SK-N-MC (cell line): Measurements from ENCODE around the gene NELFB.

Experiments used
- DNase-seq: peaks from one replicate; pipeline ENCODE4 v3.0.0-alpha.2; 2011; ENCODE audit warnings: low read depth, low spot score
- H3K27ac ChIP-seq: fragments of 200-600 bp; sonication (generic); 2 replicates; pipeline ENCODE4 v1.5.1; 2016; ENCODE audit warnings: mixed run types
- H3K36me3 ChIP-seq: fragments of 200-600 bp; sonication (generic); 2 replicates; pipeline ENCODE4 v1.6.1; 2017; ENCODE audit warnings: antibody characterized with exemption, low read length, mixed read lengths; ENCODE audit not compliant: insufficient read depth
- H3K4me3 ChIP-seq: fragments of 200-600 bp; sonication (generic); 2 replicates; pipeline ENCODE4 v1.5.1; 2016
- H3K9ac ChIP-seq: fragments of 200-600 bp; sonication (generic); 2 replicates; pipeline ENCODE4 v1.8.0; 2017; ENCODE audit warnings: mixed run types, mixed read lengths; ENCODE audit not compliant: insufficient read length
- H3K9me3 ChIP-seq: fragments of 200-600 bp; sonication (generic); 2 replicates; pipeline ENCODE4 v1.6.1; 2017; ENCODE audit warnings: low read depth, mild to moderate bottlenecking, antibody characterized with exemption, low read length, moderate library complexity, mixed read lengths
- EZH2 ChIP-seq: fragments of 200-600 bp; sonication (generic); IDR thresholded peaks from one replicate; pipeline ENCODE4 v1.6.1; 2017; ENCODE audit warnings: antibody characterized with exemption
- FOXP2 ChIP-seq: optimal IDR thresholded peaks from 2 replicates; pipeline ENCODE3; 2011; ENCODE audit warnings: mild to moderate bottlenecking, moderate library complexity; ENCODE audit not compliant: insufficient read depth; ENCODE audit errors: extremely low read length, control extremely low read depth
- POLR2AphosphoS5 ChIP-seq: IDR thresholded peaks from 2 replicates; pipeline ENCODE4 v1.6.1; 2012; ENCODE audit warnings: mild to moderate bottlenecking, low read depth, low read length, borderline replicate concordance

NELFB gene

GRCh38 chr9:137300567-137301080, 45.5 kb downstream of the NELFB start:
- Histone ChIP-seq H3K9ac (peak overlapping the region; percentile 73), H3K27ac (peak overlapping the region; percentile 73), H3K9me3 (no peaks in the 10 kb centered on the region), H3K36me3 (no peaks in the 10 kb centered on the region), H3K4me3 (peak overlapping the region; percentile 97)
- no peak for TF ChIP-seq POLR2AphosphoS5
- TF ChIP-seq FOXP2 = no peak
- TF ChIP-seq EZH2 = no peak
- no peak for DNase-seq

DNA sequence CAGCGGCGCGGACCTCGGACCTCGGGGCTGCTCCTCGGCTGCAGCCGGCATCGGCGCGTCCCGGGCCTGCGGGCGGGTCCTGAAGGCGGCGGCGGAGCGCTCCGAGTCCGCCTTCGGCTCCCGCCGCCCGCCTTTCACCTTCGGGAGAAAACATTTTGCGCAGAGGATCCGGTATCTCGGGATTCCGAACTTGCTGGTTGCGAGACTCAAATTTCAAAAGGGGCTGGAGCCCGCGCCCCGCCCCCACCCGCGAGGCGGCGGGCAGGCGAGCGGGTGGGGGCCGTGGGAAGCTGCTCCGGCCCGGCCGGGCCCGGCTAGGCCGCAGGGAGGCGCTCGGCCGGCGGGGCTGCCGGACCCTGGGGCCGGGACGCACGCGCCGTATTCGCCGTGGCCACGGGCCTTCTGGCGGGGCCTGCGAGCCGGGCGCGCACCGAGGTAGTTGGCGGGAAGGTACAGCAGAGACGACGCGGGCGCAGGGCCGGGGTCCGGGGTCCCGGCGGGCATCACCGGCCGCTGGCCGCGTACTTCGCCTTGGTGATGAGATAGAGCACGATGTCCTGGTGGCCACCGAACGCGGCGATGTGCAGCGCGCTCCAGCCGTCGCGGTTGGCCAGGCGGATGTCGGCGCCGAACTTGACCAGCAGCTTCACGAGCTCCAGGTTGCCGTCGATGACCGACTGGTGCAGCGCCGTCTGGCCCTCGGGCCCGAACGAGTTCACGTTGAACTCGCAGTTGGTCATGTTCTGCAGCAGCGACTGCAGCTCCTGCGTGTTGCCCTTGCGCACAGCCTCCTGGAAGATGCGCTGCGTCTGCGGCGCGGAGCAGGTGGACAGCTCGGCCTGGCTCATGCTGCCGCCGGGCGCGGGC, 46.2 kb downstream of the NELFB start:
- no peak for DNase-seq
- Histone ChIP-seq H3K27ac (peak overlapping the region; percentile 73), H3K9me3 (no peaks in the 10 kb centered on the region), H3K36me3 (no peaks in the 10 kb centered on the region), H3K4me3 (peak overlapping the region; percentile 97), H3K9ac (peak overlapping the region; percentile 73)
- TF ChIP-seq FOXP2 (no peak), EZH2 (no peak), POLR2AphosphoS5 (no peak)

DNA sequence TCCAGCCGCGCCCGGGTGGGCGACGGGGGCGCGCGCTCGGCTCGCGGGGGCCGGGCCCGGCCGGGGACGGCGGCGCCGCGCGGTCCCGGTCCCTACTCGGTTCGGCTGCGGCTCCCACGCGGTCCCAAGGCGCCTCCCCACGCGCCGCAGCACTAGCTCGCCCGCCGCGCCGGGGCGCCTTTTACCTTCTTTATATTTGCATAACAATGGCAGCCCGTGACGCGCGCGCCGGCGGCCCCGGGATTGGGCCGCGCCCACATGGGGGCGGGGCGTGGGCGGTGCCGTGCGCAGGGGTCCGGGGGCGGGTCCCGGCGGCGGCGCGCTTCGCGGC, 47.0 kb downstream of the NELFB start, which contains the start of gene NRARP:
NRARP (minus strand) TSS at position 154 of the 331 bp plus-strand sequence. CDS start 343 bp downstream, outside the sequence.
- H3K36me3 ChIP-seq = no peaks in the 10 kb centered on the region
- H3K27ac ChIP-seq = peak within 1 kb of the TSS; percentile 73
- no peaks in the 10 kb centered on the region for H3K9me3 ChIP-seq
- H3K4me3 ChIP-seq = peak within 1 kb of the TSS; percentile 97
- TF ChIP-seq POLR2AphosphoS5 = peak; percentile 88
- no peak for TF ChIP-seq EZH2
- no peak for TF ChIP-seq FOXP2
- H3K9ac ChIP-seq = peak within 1 kb of the TSS; percentile 73
- DNase-seq = no peak

DNA sequence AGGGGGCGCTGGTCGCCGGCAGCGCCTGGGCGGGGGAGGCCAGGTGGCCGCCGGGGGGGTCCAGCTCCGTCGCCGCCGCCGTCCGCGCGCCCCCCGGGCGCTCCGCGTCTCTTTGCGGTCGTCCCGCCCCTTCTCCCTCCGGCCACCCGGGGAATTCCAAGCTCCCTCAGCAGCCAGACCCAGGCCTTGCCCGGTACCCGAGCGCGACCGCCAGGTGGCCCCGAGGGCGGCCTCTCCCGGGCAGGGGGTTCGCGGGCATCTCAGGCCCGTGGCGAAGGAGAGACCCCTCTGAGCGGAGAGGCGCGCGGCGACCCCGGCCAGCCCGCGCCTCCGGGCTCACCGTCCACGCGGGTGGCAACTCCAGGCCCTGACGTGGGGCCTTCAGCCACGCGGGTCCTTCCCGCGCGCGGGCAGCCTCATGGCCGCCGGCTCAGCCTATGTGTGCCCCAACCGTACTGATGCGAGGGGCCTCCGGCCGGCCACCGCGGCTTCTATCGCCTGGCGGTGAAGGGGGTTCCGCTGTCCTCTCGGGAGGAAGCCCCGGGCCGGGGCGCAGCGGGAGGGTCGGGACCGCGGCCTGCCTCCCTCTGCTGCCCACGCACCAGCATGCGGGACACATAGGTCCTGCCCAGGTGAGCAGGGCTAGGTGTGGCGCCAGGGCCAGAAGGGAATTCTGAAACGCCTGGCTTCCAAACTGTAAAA, 47.5 kb downstream of the NELFB start:
- Histone ChIP-seq H3K36me3 (no peaks in the 10 kb centered on the region), H3K9ac (no peak overlapping the region), H3K4me3 (peak overlapping the region; percentile 49; the same call in 1 of the 2 replicates), H3K9me3 (no peaks in the 10 kb centered on the region), H3K27ac (peak overlapping the region; percentile 25; the same call in 1 of the 2 replicates)
- no peak for TF ChIP-seq FOXP2
- TF ChIP-seq EZH2 = no peak
- no peak for TF ChIP-seq POLR2AphosphoS5
- no peak for DNase-seq

- H3K9ac ChIP-seq = no peak overlapping the region
- DNase-seq = no peak
- TF ChIP-seq POLR2AphosphoS5 = no peak
- no peak for TF ChIP-seq EZH2
- no peak for TF ChIP-seq FOXP2
- no peaks in the 10 kb centered on the region for H3K36me3 ChIP-seq
- peak overlapping the region; percentile 25; the same call in 1 of the 2 replicates for H3K27ac ChIP-seq
- no peaks in the 10 kb centered on the region for H3K9me3 ChIP-seq
- no peak overlapping the region for H3K4me3 ChIP-seq
These were observed 48.2 kb downstream of the NELFB start for GRCh38 chr9:137303151-137303892.

DNA sequence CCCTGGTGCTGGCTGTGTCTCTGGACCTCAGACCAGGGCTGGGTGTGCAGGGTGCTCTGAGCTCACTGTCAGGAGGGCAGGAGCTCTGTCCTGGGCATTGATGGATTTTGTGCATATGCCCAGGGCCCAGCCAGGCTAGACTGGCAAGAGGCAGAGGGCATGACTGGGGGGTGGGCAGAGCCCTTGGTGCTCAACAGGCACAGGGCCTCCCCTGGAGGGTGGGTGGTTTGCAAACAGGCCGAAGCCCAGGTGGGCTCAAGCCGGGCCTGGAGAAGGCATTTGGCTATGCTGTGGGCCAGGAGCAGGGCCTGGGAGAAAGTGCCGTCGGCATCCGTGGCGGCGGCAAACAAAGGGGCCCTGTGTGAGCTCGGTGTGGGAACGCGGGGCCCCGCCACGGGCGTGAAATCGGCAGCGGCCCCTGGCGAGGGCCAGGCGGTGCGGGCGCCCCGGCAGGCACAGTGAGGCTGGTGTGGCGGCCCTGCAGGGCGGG, 48.8 kb downstream of the NELFB start:
- DNase-seq = no peak
- Histone ChIP-seq H3K27ac (no peak overlapping the region), H3K9ac (no peak overlapping the region)

DNA sequence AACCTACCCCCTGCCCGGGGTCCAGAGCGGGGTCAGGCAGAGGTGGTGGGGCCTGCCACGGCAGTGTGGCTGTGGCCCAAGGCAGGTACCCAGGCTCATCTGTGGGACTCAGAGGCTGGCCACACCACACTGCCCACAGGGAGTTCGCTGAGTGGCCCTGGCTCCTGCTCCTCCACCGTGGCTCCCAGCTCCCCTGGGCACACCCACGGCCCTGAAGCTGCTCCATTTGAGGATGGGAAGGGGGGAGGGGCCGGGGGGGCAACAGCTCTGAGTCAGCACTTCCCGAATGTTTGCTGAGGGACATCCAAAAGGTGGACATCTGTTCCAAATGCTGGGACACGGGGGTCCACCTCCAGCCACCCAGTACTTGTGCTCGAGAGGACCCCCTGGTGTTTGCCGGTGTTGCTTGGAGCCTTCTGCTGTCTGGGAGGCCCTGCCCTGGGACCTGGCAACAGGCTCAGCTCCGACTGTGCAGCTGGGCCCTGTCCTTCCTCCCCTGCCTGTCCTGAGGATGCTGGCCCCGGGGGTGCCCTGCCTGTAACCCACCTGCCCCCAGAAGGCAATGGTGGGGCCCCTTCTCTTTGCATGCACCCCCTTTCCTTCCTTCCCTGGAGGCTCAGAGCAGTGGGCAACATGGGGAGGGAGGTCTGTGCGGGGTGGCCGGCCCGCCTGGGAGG, 49.4 kb downstream of the NELFB start:
- no peak for TF ChIP-seq EZH2
- Histone ChIP-seq H3K4me3 (no peak overlapping the region), H3K27ac (no peak overlapping the region), H3K9ac (no peak overlapping the region), H3K36me3 (no peaks in the 10 kb centered on the region), H3K9me3 (no peaks in the 10 kb centered on the region)
- no peak for DNase-seq

More for the DNA sequence above, 48.8 kb downstream of the NELFB start:
- Histone ChIP-seq H3K9me3 (no peaks in the 10 kb centered on the region), H3K4me3 (no peak overlapping the region), H3K36me3 (no peaks in the 10 kb centered on the region)
- TF ChIP-seq FOXP2 (no peak), EZH2 (no peak), POLR2AphosphoS5 (no peak)
